ENCODE results near the gene THAP4.

DNA sequence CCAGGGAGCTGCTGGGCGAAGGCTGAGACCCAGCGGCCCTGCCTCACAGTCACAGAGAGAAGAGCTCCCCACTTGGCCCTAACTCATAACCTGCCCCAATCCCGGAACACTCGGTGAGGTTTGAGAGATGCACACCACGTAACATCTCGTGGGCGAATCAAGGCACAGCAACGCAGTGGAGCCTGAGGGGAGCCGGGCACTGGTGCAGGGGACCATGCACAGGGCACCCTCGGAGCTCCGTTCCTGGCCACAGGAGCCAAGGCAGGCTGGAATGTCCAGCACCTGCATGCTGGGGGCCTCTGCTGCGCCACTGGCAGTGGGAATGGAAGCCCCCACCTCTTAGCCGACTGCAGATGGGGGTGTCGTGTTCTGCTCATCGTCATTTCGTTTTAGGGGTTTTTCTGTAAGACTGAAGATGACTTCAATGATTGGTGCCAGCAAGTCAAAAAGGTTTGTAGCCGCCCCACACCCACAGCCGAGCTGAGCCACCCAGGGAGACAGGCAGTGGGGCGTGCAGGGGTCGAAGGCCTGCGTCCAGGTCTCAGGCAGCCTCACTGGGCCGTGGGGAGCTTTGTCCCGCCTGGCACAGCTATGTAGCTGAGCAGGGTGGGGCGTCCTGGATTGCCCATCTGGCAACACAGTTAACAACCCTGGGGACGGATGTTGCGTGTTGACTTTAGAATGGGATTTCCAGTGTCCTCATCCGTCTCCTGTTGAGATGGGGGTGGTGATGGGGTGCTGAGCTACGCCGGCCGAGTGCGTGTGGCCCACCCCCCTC, 33.6 kb upstream of the THAP4 start:
- TF ChIP-seq, protein P1, sequence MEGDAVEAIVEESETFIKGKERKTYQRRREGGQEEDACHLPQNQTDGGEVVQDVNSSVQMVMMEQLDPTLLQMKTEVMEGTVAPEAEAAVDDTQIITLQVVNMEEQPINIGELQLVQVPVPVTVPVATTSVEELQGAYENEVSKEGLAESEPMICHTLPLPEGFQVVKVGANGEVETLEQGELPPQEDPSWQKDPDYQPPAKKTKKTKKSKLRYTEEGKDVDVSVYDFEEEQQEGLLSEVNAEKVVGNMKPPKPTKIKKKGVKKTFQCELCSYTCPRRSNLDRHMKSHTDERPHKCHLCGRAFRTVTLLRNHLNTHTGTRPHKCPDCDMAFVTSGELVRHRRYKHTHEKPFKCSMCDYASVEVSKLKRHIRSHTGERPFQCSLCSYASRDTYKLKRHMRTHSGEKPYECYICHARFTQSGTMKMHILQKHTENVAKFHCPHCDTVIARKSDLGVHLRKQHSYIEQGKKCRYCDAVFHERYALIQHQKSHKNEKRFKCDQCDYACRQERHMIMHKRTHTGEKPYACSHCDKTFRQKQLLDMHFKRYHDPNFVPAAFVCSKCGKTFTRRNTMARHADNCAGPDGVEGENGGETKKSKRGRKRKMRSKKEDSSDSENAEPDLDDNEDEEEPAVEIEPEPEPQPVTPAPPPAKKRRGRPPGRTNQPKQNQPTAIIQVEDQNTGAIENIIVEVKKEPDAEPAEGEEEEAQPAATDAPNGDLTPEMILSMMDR (IDR thresholded peaks at IDR 0.05; ENCODE audit: low read depth, low read length): no peak
- TF ChIP-seq EZH2phosphoT487 (IDR thresholded peaks at IDR 0.05; ENCODE audit: low read depth): no peak
